ENCODE data around the gene RBP7.

RBP7 gene

GRCh38 chr1:10052347-10052746, 55.3 kb downstream of the RBP7 start:
- Histone ChIP-seq H3K9me3 (ENCODE audit: insufficient read depth, low read depth, low read length) (no peaks in the 10 kb centered on the region), H4K20me1 (ENCODE audit: insufficient read depth, low read length, poor library complexity, severe bottlenecking) (peaks cover 3% of the 10 kb centered on the region), H3K79me2 (ENCODE audit: insufficient read depth, low read length) (peaks cover 58% of the 10 kb centered on the region; the same call in 1 of the 2 replicates), H3F3A (ENCODE audit: low read depth) (no peaks in the 10 kb centered on the region), H3K36me3 (ENCODE audit: insufficient read depth, low read length) (peaks cover 6% of the 10 kb centered on the region; the same call in 1 of the 2 replicates), H3K4me2 (ENCODE audit: low read depth, low read length, poor library complexity, severe bottlenecking) (no peak overlapping the region), H3K9me2 (replicated peaks; ENCODE audit: low read depth, low read length) (no peaks in the 10 kb centered on the region), H3K4me3 (ENCODE audit: low read length, poor library complexity, severe bottlenecking) (no peak overlapping the region), H3K27me3 (ENCODE audit: insufficient read depth, low read length, poor library complexity, severe bottlenecking) (no peaks in the 10 kb centered on the region), H2AFZ (ENCODE audit: low read length) (no peak overlapping the region), H3K4me1 (ENCODE audit: insufficient read depth, low read length, poor library complexity, severe bottlenecking) (no peaks in the 10 kb centered on the region), H3K9ac (ENCODE audit: low read depth, low read length, poor library complexity, severe bottlenecking) (no peak overlapping the region)
- TF ChIP-seq, protein P1, sequence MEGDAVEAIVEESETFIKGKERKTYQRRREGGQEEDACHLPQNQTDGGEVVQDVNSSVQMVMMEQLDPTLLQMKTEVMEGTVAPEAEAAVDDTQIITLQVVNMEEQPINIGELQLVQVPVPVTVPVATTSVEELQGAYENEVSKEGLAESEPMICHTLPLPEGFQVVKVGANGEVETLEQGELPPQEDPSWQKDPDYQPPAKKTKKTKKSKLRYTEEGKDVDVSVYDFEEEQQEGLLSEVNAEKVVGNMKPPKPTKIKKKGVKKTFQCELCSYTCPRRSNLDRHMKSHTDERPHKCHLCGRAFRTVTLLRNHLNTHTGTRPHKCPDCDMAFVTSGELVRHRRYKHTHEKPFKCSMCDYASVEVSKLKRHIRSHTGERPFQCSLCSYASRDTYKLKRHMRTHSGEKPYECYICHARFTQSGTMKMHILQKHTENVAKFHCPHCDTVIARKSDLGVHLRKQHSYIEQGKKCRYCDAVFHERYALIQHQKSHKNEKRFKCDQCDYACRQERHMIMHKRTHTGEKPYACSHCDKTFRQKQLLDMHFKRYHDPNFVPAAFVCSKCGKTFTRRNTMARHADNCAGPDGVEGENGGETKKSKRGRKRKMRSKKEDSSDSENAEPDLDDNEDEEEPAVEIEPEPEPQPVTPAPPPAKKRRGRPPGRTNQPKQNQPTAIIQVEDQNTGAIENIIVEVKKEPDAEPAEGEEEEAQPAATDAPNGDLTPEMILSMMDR (conservative IDR thresholded peaks at IDR 0.05; ENCODE audit: low read length), result no peak
- no peak for TF ChIP-seq EZH2phosphoT487 (IDR thresholded peaks at IDR 0.05; ENCODE audit: borderline replicate concordance)

DNA sequence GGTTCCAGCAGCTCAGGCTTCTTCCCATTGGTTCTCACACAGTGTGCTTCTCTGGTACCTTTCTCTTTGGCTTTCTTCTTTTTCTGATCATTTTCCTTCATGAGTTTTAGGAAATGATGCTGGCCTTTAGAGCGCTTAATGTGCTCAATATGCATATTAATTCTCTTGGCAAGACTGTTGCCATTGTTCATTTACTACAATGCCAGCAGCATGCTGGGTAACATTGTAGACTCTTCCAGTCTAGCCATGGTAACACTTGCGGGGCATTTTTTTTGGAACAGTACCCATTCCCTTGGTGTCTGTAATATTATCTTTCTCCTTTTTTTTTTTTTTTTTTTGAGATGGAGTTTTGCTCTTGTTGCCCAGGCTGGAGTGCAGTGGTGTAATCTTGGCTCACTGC, 57.4 kb downstream of the RBP7 start:
- Histone ChIP-seq H3K79me2 (ENCODE audit: insufficient read depth, low read length) (peaks cover 58% of the 10 kb centered on the region; the same call in 1 of the 2 replicates), H3K27me3 (ENCODE audit: insufficient read depth, low read length, poor library complexity, severe bottlenecking) (no peaks in the 10 kb centered on the region), H3K9me2 (replicated peaks; ENCODE audit: low read depth, low read length) (no peaks in the 10 kb centered on the region), H3F3A (ENCODE audit: low read depth) (no peaks in the 10 kb centered on the region), H3K36me3 (ENCODE audit: insufficient read depth, low read length) (peaks cover 6% of the 10 kb centered on the region; the same call in 1 of the 2 replicates), H2AFZ (ENCODE audit: low read length) (no peak overlapping the region), H3K9me3 (ENCODE audit: insufficient read depth, low read depth, low read length) (no peaks in the 10 kb centered on the region), H3K4me1 (ENCODE audit: insufficient read depth, low read length, poor library complexity, severe bottlenecking) (no peaks in the 10 kb centered on the region), H3K4me3 (ENCODE audit: low read length, poor library complexity, severe bottlenecking) (no peak overlapping the region), H4K20me1 (ENCODE audit: insufficient read depth, low read length, poor library complexity, severe bottlenecking) (no peaks in the 10 kb centered on the region), H3K9ac (ENCODE audit: low read depth, low read length, poor library complexity, severe bottlenecking) (no peak overlapping the region), H3K4me2 (ENCODE audit: low read depth, low read length, poor library complexity, severe bottlenecking) (no peak overlapping the region)
- TF ChIP-seq EZH2phosphoT487 (IDR thresholded peaks at IDR 0.05; ENCODE audit: borderline replicate concordance), result no peak
- TF ChIP-seq, protein P1 (conservative IDR thresholded peaks at IDR 0.05; ENCODE audit: low read length), result no peak

GRCh38 chr1:10056599-10056987, 59.6 kb downstream of the RBP7 start:
- Histone ChIP-seq H3K27me3 (ENCODE audit: insufficient read depth, low read length, poor library complexity, severe bottlenecking) (no peaks in the 10 kb centered on the region), H3K4me1 (ENCODE audit: insufficient read depth, low read length, poor library complexity, severe bottlenecking) (no peaks in the 10 kb centered on the region), H3K79me2 (ENCODE audit: insufficient read depth, low read length) (peaks cover 63% of the 10 kb centered on the region; the same call in 1 of the 2 replicates), H3K9me3 (ENCODE audit: insufficient read depth, low read depth, low read length) (no peaks in the 10 kb centered on the region), H3K4me3 (ENCODE audit: low read length, poor library complexity, severe bottlenecking) (no peak overlapping the region), H3F3A (ENCODE audit: low read depth) (no peaks in the 10 kb centered on the region), H3K9me2 (replicated peaks; ENCODE audit: low read depth, low read length) (no peaks in the 10 kb centered on the region), H4K20me1 (ENCODE audit: insufficient read depth, low read length, poor library complexity, severe bottlenecking) (no peaks in the 10 kb centered on the region), H3K4me2 (ENCODE audit: low read depth, low read length, poor library complexity, severe bottlenecking) (no peak overlapping the region), H2AFZ (ENCODE audit: low read length) (no peak overlapping the region), H3K9ac (ENCODE audit: low read depth, low read length, poor library complexity, severe bottlenecking) (no peak overlapping the region), H3K36me3 (ENCODE audit: insufficient read depth, low read length) (no peaks in the 10 kb centered on the region; the same call in 1 of the 2 replicates)
- TF ChIP-seq, protein P1 (conservative IDR thresholded peaks at IDR 0.05; ENCODE audit: low read length), result no peak
- TF ChIP-seq EZH2phosphoT487 (IDR thresholded peaks at IDR 0.05; ENCODE audit: borderline replicate concordance), result no peak

Measured in Loucy (cell line).